Activated CD8-positive, alpha-beta T cell treated with anti-CD3 and anti-CD28 coated beads, Interleukin-2, amount 10 ng/mL, durations not matched to agents 7 days and 5 days (primary cell): Measurements from ENCODE around the gene SYK. TPM values are rescaled to one million over a fixed set of nuclear protein-coding genes. Genes with fewer than 3 reads are reported as not detected.
"Not testable (repeated sequence)": the region's sequence is repeated elsewhere in the genome, so short reads cannot be mapped to it uniquely, and the experiment has no call there.

Source experiments
- ATAC-seq: fragments of 150-1000 bp; cut with Tn5 transposase; one replicate; pipeline ENCODE4 v1.10.0; 2021; ENCODE audit warnings: moderate library complexity
- CTCF ChIA-PET: fragments of 350-600 bp; sonication (Branson Sonifier 250); formaldehyde crosslinking; loops from one replicate; lab custom pipeline; 2021; ENCODE audit warnings: antibody characterized with exemption; lab: Charles Lee
- POLR2A ChIA-PET: fragments of 350-600 bp; sonication (Branson Sonifier 250); formaldehyde crosslinking; loops from one replicate; lab custom pipeline; 2021; ENCODE audit warnings: antibody characterized with exemption; lab: Charles Lee
- DNase-seq: peaks from one replicate; pipeline ENCODE4 v3.0.0-alpha.2; 2020
- H3K27ac Mint-ChIP-seq: one replicate; pipeline ENCODE4 v1.8.0; 2021; ENCODE audit warnings: mild to moderate bottlenecking, mixed read lengths
- H3K27me3 Mint-ChIP-seq: one replicate; pipeline ENCODE4 v1.8.0; 2021; ENCODE audit warnings: low read depth, mixed read lengths
- H3K36me3 Mint-ChIP-seq: one replicate; pipeline ENCODE4 v1.8.0; 2021; ENCODE audit warnings: low read depth, mixed read lengths
- H3K4me1 Mint-ChIP-seq: one replicate; pipeline ENCODE4 v1.8.0; 2021; ENCODE audit warnings: low read depth, mixed read lengths
- H3K4me3 Mint-ChIP-seq: one replicate; pipeline ENCODE4 v1.8.0; 2021; ENCODE audit warnings: mild to moderate bottlenecking, mixed read lengths
- H3K9me3 Mint-ChIP-seq: one replicate; pipeline ENCODE4 v1.8.0; 2022; ENCODE audit warnings: mixed read lengths; ENCODE audit not compliant: insufficient read depth
- total RNA-seq, 2 experiments: library from RNA; stranded (reverse); gene quantifications; one replicate each; pipeline ENCODE4 v1.2.3, GENCODE V29; 2021

Gene SYK
- total RNA-seq, 2 experiments from 2014 or later, result 0.13 TPM

GRCh38 chr9:90814355-90814754 lies 12.7 kb downstream of the SYK start:
- no peak overlapping the region for H3K27ac Mint-ChIP-seq
- H3K4me3 Mint-ChIP-seq, result no peak overlapping the region
- ChIA-PET POLR2A (no interaction called here), CTCF (interaction anchor here (1.4 kb wide), 1 partner anchor 56 kb away, joined by 4 read pairs; no protein-coding TSS in a partner anchor)
- DNase-seq, result no peak
- H3K4me1 Mint-ChIP-seq, result peaks cover 15% of the 10 kb centered on the region
- H3K27me3 Mint-ChIP-seq, result peaks cover 20% of the 10 kb centered on the region
- H3K9me3 Mint-ChIP-seq, result peaks cover 11% of the 10 kb centered on the region
- ATAC-seq, result no peak
- peaks cover 3% of the 10 kb centered on the region for H3K36me3 Mint-ChIP-seq

GRCh38 chr9:90815183-90815943 lies 13.7 kb downstream of the SYK start:
- peaks cover 11% of the 10 kb centered on the region for H3K9me3 Mint-ChIP-seq
- CTCF ChIA-PET, result no interaction called here
- DNase-seq (no peak), ATAC-seq (peak; percentile 51)
- peak overlapping the region; percentile 22 for H3K27ac Mint-ChIP-seq
- POLR2A ChIA-PET, result no interaction called here
- H3K4me1 Mint-ChIP-seq, result peaks cover 15% of the 10 kb centered on the region
- peaks cover 13% of the 10 kb centered on the region for H3K27me3 Mint-ChIP-seq
- no peak overlapping the region for H3K4me3 Mint-ChIP-seq
- peaks cover 3% of the 10 kb centered on the region for H3K36me3 Mint-ChIP-seq

- ChIA-PET CTCF (no interaction called here), POLR2A (no interaction called here)
- no peak overlapping the region for H3K4me3 Mint-ChIP-seq
- DNase-seq, result no peak
- no peak for ATAC-seq
- peaks cover 10% of the 10 kb centered on the region for H3K27me3 Mint-ChIP-seq
- peaks cover 3% of the 10 kb centered on the region for H3K36me3 Mint-ChIP-seq
- no peak overlapping the region for H3K27ac Mint-ChIP-seq
- H3K9me3 Mint-ChIP-seq, result peaks cover 11% of the 10 kb centered on the region
- H3K4me1 Mint-ChIP-seq, result peaks cover 15% of the 10 kb centered on the region
Measured at GRCh38 chr9:90815944-90816357, 14.3 kb downstream of the SYK start.

- DNase-seq (no peak), ATAC-seq (no peak)
- Mint-ChIP-seq H3K4me1 (peaks cover 15% of the 10 kb centered on the region), H3K27ac (no peak overlapping the region), H3K4me3 (no peak overlapping the region), H3K27me3 (peaks cover 11% of the 10 kb centered on the region), H3K36me3 (peaks cover 3% of the 10 kb centered on the region), H3K9me3 (peaks cover 11% of the 10 kb centered on the region)
- POLR2A ChIA-PET, result no interaction called here
- CTCF ChIA-PET, result no interaction called here
Measured at GRCh38 chr9:90816690-90817089, 15.1 kb downstream of the SYK start.

GRCh38 chr9:90818279-90818678 lies 16.7 kb downstream of the SYK start:
- H3K27ac Mint-ChIP-seq, result no peak overlapping the region
- peaks cover 14% of the 10 kb centered on the region for H3K27me3 Mint-ChIP-seq
- peaks cover 11% of the 10 kb centered on the region for H3K9me3 Mint-ChIP-seq
- DNase-seq, result no peak
- CTCF ChIA-PET, result interaction anchor here (1.0 to 1.3 kb wide), 2 partner anchors 38 to 39 kb away, joined by 3 to 4 read pairs; no protein-coding TSS in a partner anchor
- POLR2A ChIA-PET, result no interaction called here
- no peak overlapping the region for H3K4me3 Mint-ChIP-seq
- H3K36me3 Mint-ChIP-seq, result peaks cover 3% of the 10 kb centered on the region
- H3K4me1 Mint-ChIP-seq, result peaks cover 15% of the 10 kb centered on the region
- ATAC-seq, result no peak

- H3K4me1 Mint-ChIP-seq, POLR2A ChIA-PET, H3K36me3 Mint-ChIP-seq, DNase-seq, CTCF ChIA-PET, H3K27ac Mint-ChIP-seq, ATAC-seq, H3K4me3 Mint-ChIP-seq: not testable (repeated sequence)
- peaks cover 11% of the 10 kb centered on the region for H3K9me3 Mint-ChIP-seq
- H3K27me3 Mint-ChIP-seq, result peaks cover 25% of the 10 kb centered on the region
Measured at GRCh38 chr9:90820406-90820805, 18.8 kb downstream of the SYK start.

GRCh38 chr9:90821236-90821635 lies 19.6 kb downstream of the SYK start:
- DNase-seq, CTCF ChIA-PET, H3K27ac Mint-ChIP-seq, POLR2A ChIA-PET, H3K36me3 Mint-ChIP-seq, H3K4me1 Mint-ChIP-seq, H3K4me3 Mint-ChIP-seq, ATAC-seq: not testable (repeated sequence)
- H3K27me3 Mint-ChIP-seq, result peaks cover 28% of the 10 kb centered on the region
- peaks cover 11% of the 10 kb centered on the region for H3K9me3 Mint-ChIP-seq

GRCh38 chr9:90821697-90822096 lies 20.1 kb downstream of the SYK start:
- no peak for ATAC-seq
- no peak for DNase-seq
- peaks cover 26% of the 10 kb centered on the region for H3K27me3 Mint-ChIP-seq
- H3K9me3 Mint-ChIP-seq, result peaks cover 7% of the 10 kb centered on the region
- no peak overlapping the region for H3K27ac Mint-ChIP-seq
- ChIA-PET POLR2A (no interaction called here), CTCF (no interaction called here)
- H3K36me3 Mint-ChIP-seq, result peaks cover 3% of the 10 kb centered on the region
- no peaks in the 10 kb centered on the region for H3K4me1 Mint-ChIP-seq
- no peak overlapping the region for H3K4me3 Mint-ChIP-seq

GRCh38 chr9:90822866-90823265 lies 21.2 kb downstream of the SYK start:
- no peaks in the 10 kb centered on the region for H3K4me1 Mint-ChIP-seq
- no peak overlapping the region for H3K4me3 Mint-ChIP-seq
- no peak for ATAC-seq
- no peak for DNase-seq
- POLR2A ChIA-PET, result no interaction called here
- CTCF ChIA-PET, result no interaction called here
- no peaks in the 10 kb centered on the region for H3K36me3 Mint-ChIP-seq
- peaks cover 28% of the 10 kb centered on the region for H3K27me3 Mint-ChIP-seq
- no peaks in the 10 kb centered on the region for H3K9me3 Mint-ChIP-seq
- no peak overlapping the region for H3K27ac Mint-ChIP-seq

GRCh38 chr9:90825586-90825985 lies 24.0 kb downstream of the SYK start:
- no peak overlapping the region for H3K27ac Mint-ChIP-seq
- peaks cover 28% of the 10 kb centered on the region for H3K27me3 Mint-ChIP-seq
- H3K9me3 Mint-ChIP-seq, result no peaks in the 10 kb centered on the region
- no peaks in the 10 kb centered on the region for H3K4me1 Mint-ChIP-seq
- no peak for DNase-seq
- H3K4me3 Mint-ChIP-seq, result no peak overlapping the region
- ChIA-PET POLR2A (no interaction called here), CTCF (no interaction called here)
- ATAC-seq, result no peak
- no peaks in the 10 kb centered on the region for H3K36me3 Mint-ChIP-seq

GRCh38 chr9:90826326-90827020 lies 24.9 kb downstream of the SYK start:
- ATAC-seq (no peak), DNase-seq (no peak)
- H3K27me3 Mint-ChIP-seq, result peaks cover 30% of the 10 kb centered on the region
- CTCF ChIA-PET, result no interaction called here
- POLR2A ChIA-PET, result no interaction called here
- H3K36me3 Mint-ChIP-seq, result no peaks in the 10 kb centered on the region
- no peak overlapping the region for H3K4me3 Mint-ChIP-seq
- H3K27ac Mint-ChIP-seq, result no peak overlapping the region
- H3K4me1 Mint-ChIP-seq, result no peaks in the 10 kb centered on the region
- no peaks in the 10 kb centered on the region for H3K9me3 Mint-ChIP-seq

- no peaks in the 10 kb centered on the region for H3K36me3 Mint-ChIP-seq
- ATAC-seq (no peak), DNase-seq (no peak)
- no peak overlapping the region for H3K4me3 Mint-ChIP-seq
- no peak overlapping the region for H3K27ac Mint-ChIP-seq
- CTCF ChIA-PET, result no interaction called here
- no peaks in the 10 kb centered on the region for H3K9me3 Mint-ChIP-seq
- POLR2A ChIA-PET, result no interaction called here
- peaks cover 29% of the 10 kb centered on the region for H3K27me3 Mint-ChIP-seq
- H3K4me1 Mint-ChIP-seq, result no peaks in the 10 kb centered on the region
Measured at GRCh38 chr9:90827181-90827871, 25.7 kb downstream of the SYK start.
